ENCODE measurements around the gene PRKN. TPM values are rescaled to one million over a fixed set of nuclear protein-coding genes. Genes with fewer than 3 reads are reported as not detected.

The PRKN gene
- total RNA-seq, 1 experiment from 2014 or later = 2.0 TPM

- Histone ChIP-seq H2BK15ac (ENCODE audit: low read depth, low read length) (no peak overlapping the region), H3K23ac (ENCODE audit: insufficient read length, low read depth, low read length) (no peak overlapping the region), H2BK5ac (ENCODE audit: insufficient read length, low read length) (no peak overlapping the region), H3T11ph (ENCODE audit: low read length) (no peak overlapping the region), H3K79me1 (ENCODE audit: insufficient read depth, low read depth, low read length, poor library complexity, severe bottlenecking) (no peaks in the 10 kb centered on the region), H2AK5ac (ENCODE audit: insufficient read length, low read length) (no peak overlapping the region), H3K9ac (ENCODE audit: extremely low read depth, insufficient read length, low read length) (no peak overlapping the region), H3K18ac (ENCODE audit: insufficient read length, low read depth, low read length) (no peak overlapping the region), H3K4me1 (ENCODE audit: insufficient read depth, low read length) (no peaks in the 10 kb centered on the region), H2BK120ac (ENCODE audit: low read depth, low read length, poor library complexity, severe bottlenecking) (no peak overlapping the region), H4K91ac (ENCODE audit: insufficient read length, low read depth, low read length) (no peak overlapping the region), H4K8ac (replicated peaks; ENCODE audit: insufficient read length, low read depth, low read length) (no peak overlapping the region), H4K5ac (ENCODE audit: insufficient read length, low read depth, low read length) (no peak overlapping the region), H2BK12ac (ENCODE audit: insufficient read length, low read depth, low read length) (no peak overlapping the region), H3K4ac (ENCODE audit: low read depth, low read length) (no peak overlapping the region), H3K27ac (ENCODE audit: insufficient read length, low read depth, low read length) (no peak overlapping the region), H2AFZ (ENCODE audit: low read length) (no peak overlapping the region), H3K27me3 (ENCODE audit: insufficient read depth, low read length) (no peaks in the 10 kb centered on the region), H3K23me2 (ENCODE audit: insufficient read length, low read depth, low read length, poor library complexity, severe bottlenecking) (no peaks in the 10 kb centered on the region), H3K14ac (ENCODE audit: insufficient read depth, low read length) (no peak overlapping the region), H3K79me2 (ENCODE audit: insufficient read depth, low read length) (no peaks in the 10 kb centered on the region), H2BK20ac (ENCODE audit: low read depth, low read length, poor library complexity, severe bottlenecking) (no peak overlapping the region), H3K4me2 (ENCODE audit: insufficient read depth, insufficient read length, low read length) (no peak overlapping the region), H3K56ac (ENCODE audit: insufficient read length, low read depth, low read length) (no peak overlapping the region), H3K9me3 (ENCODE audit: control insufficient read depth, low read depth, low read length) (no peaks in the 10 kb centered on the region), H4K20me1 (ENCODE audit: control insufficient read depth, insufficient read depth, insufficient read length) (no peaks in the 10 kb centered on the region)
- Mint-ChIP-seq H3K4me3 (no peak overlapping the region), H3K27ac (no peak overlapping the region), H3K4me1 (no peaks in the 10 kb centered on the region), H3K36me3 (ENCODE audit: insufficient read depth in 1 of 3, low read depth in 3 of 3) (no peaks in the 10 kb centered on the region), H3K9me3 (peaks cover 0 to 2% of the 10 kb centered on the region in 2 experiments; a peak in 1 of 5 replicates), H3K27me3 (ENCODE audit: low read depth) (no peaks in the 10 kb centered on the region)
- WGBS (ENCODE audit: extremely low coverage, insufficient read length, low lambda C conversion rate) = no CpG with 5 or more reads among the region's 6 CpGs
- no peak for TF ChIP-seq CTCF (conservative IDR thresholded peaks at IDR 0.05)
- no peak for DNase-seq
Measured at GRCh38 chr6:162290846-162291465, 436.6 kb downstream of the PRKN start.
